Peyer's patch (tissue), 4 donors: Measurements from ENCODE around the gene SUPT3H. TPM values are rescaled to one million over a fixed set of nuclear protein-coding genes. Genes with fewer than 3 reads are reported as not detected.

Experiments
- DNase-seq, 3 donors: peaks; one replicate each; pipeline ENCODE4 v3.0.0-alpha.2; 2017 to 2019
- H3K27ac ChIP-seq, 4 donors: fragments of 200-600 bp; sonication (generic); one replicate each; pipeline ENCODE4 v1.5.1; 2016 to 2019
- H3K27me3 ChIP-seq, 2 donors: fragments of 200-600 bp; sonication (generic); one replicate each; pipeline ENCODE4 v1.5.1; 2019
- H3K36me3 ChIP-seq, 3 donors: fragments of 200-600 bp; sonication (generic); one replicate each; pipeline ENCODE4 v1.5.1; 2016 to 2019
- H3K4me1 ChIP-seq, 4 donors: fragments of 200-600 bp; sonication (generic); one replicate each; pipeline ENCODE4 v1.5.1; 2016 to 2019
- H3K4me3 ChIP-seq, 4 donors: fragments of 200-600 bp; sonication (generic); 1 replicate in 3 of 4; 2 replicates in 1 of 4; pipeline ENCODE4 v1.5.1; 2016 to 2019; ENCODE audit warnings: mild to moderate bottlenecking in 1 of 4
- H3K9me3 ChIP-seq, 4 donors: fragments of 200-600 bp; sonication (generic); one replicate each; pipeline ENCODE4 v1.5.1; 2016 to 2019; ENCODE audit warnings: mild to moderate bottlenecking in 1 of 4
- POLR2A ChIP-seq, 2 donors: fragments of 450-650 bp; IDR thresholded peaks; one replicate each; pipeline ENCODE4 v1.5.1; 2017; ENCODE audit warnings: antibody characterized with exemption in 2 of 2, mild to moderate bottlenecking in 2 of 2, moderate library complexity in 2 of 2
- total RNA-seq, 4 donors: library from RNA; depleted of rRNA; stranded (reverse); fragments of >200 nt; gene quantifications; one replicate each; pipeline ENCODE4 v1.1.0, GENCODE V29; 2016
- TF ChIP-seq, protein P1 (sequence below), 6 experiments: fragments of 450-650 bp in 4 of 6; fragments of 200-600 bp in 2 of 6; sonication (generic) in 1 of 6; IDR thresholded peaks; one replicate each; pipeline ENCODE4 v1.5.1; 2017 to 2019; ENCODE audit warnings: antibody characterized with exemption in 6 of 6, mild to moderate bottlenecking in 3 of 6, moderate library complexity in 1 of 6

Gene SUPT3H
- total RNA-seq, 4 donors from 2014 or later, result 2.0 to 17.3 (median 2.7) TPM

DNA sequence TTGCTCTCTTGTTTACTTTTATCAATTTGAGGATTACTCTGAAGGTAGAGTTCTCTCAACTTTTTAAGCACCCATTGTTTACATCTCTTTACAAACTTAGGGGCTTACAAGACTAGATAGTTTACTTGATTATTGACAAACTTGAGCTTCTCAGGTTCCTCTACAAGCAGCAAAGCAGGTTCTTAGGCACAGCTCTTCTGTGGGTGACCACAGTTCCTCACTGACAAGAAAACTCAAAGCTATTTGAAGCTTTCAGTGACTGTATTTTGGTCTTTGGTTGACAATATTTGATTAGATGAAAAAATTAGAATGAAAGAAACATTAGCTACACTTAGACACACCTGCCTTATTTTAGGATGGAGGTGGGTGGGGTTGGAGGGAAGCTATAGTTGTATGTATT, 376.9 kb downstream of the SUPT3H start:
- Histone ChIP-seq H3K4me3 (no peak overlapping the region), H3K27ac (no peak overlapping the region), H3K27me3 (no peaks in the 10 kb centered on the region), H3K9me3 (no peaks in the 10 kb centered on the region), H3K36me3 (no peaks in the 10 kb centered on the region), H3K4me1 (no peaks in the 10 kb centered on the region)
- TF ChIP-seq, protein P1, sequence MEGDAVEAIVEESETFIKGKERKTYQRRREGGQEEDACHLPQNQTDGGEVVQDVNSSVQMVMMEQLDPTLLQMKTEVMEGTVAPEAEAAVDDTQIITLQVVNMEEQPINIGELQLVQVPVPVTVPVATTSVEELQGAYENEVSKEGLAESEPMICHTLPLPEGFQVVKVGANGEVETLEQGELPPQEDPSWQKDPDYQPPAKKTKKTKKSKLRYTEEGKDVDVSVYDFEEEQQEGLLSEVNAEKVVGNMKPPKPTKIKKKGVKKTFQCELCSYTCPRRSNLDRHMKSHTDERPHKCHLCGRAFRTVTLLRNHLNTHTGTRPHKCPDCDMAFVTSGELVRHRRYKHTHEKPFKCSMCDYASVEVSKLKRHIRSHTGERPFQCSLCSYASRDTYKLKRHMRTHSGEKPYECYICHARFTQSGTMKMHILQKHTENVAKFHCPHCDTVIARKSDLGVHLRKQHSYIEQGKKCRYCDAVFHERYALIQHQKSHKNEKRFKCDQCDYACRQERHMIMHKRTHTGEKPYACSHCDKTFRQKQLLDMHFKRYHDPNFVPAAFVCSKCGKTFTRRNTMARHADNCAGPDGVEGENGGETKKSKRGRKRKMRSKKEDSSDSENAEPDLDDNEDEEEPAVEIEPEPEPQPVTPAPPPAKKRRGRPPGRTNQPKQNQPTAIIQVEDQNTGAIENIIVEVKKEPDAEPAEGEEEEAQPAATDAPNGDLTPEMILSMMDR (IDR thresholded peaks at IDR 0.05), result no peak
- no peak for TF ChIP-seq POLR2A (IDR thresholded peaks at IDR 0.05)
- no peak for DNase-seq

- H3K27ac ChIP-seq, result no peak overlapping the region
Observed at GRCh38 chr6:44999066-44999465, 378.7 kb downstream of the SUPT3H start.

GRCh38 chr6:44995486-44996132, 382.1 kb downstream of the SUPT3H start:
- Histone ChIP-seq H3K9me3 (no peaks in the 10 kb centered on the region), H3K27ac (no peak overlapping the region), H3K36me3 (no peaks in the 10 kb centered on the region), H3K4me3 (no peak overlapping the region), H3K27me3 (no peaks in the 10 kb centered on the region), H3K4me1 (no peaks in the 10 kb centered on the region)
- TF ChIP-seq POLR2A (IDR thresholded peaks at IDR 0.05), result no peak
- TF ChIP-seq, protein P1 (IDR thresholded peaks at IDR 0.05), result no peak
- DNase-seq, result no peak

More at GRCh38 chr6:44999066-44999465, 378.7 kb downstream of the SUPT3H start:
- H3K27me3 ChIP-seq, result no peaks in the 10 kb centered on the region
- H3K4me1 ChIP-seq, result no peaks in the 10 kb centered on the region
- no peak for TF ChIP-seq POLR2A (IDR thresholded peaks at IDR 0.05)
- TF ChIP-seq, protein P1 (IDR thresholded peaks at IDR 0.05), result no peak
- DNase-seq, result no peak
- no peaks in the 10 kb centered on the region for H3K36me3 ChIP-seq
- H3K4me3 ChIP-seq, result no peak overlapping the region
- H3K9me3 ChIP-seq, result no peaks in the 10 kb centered on the region

GRCh38 chr6:44989391-44989790, 388.3 kb downstream of the SUPT3H start:
- Histone ChIP-seq H3K27ac (no peak overlapping the region), H3K4me3 (no peak overlapping the region), H3K9me3 (no peaks in the 10 kb centered on the region), H3K36me3 (no peaks in the 10 kb centered on the region), H3K27me3 (no peaks in the 10 kb centered on the region), H3K4me1 (no peaks in the 10 kb centered on the region)
- TF ChIP-seq POLR2A (IDR thresholded peaks at IDR 0.05), result no peak
- TF ChIP-seq, protein P1 (IDR thresholded peaks at IDR 0.05), result no peak
- DNase-seq, result no peak

- TF ChIP-seq, protein P1 (IDR thresholded peaks at IDR 0.05), result no peak
- no peak for TF ChIP-seq POLR2A (IDR thresholded peaks at IDR 0.05)
- Histone ChIP-seq H3K27ac (no peak overlapping the region), H3K27me3 (no peaks in the 10 kb centered on the region), H3K36me3 (no peaks in the 10 kb centered on the region), H3K9me3 (no peaks in the 10 kb centered on the region), H3K4me1 (no peaks in the 10 kb centered on the region), H3K4me3 (no peak overlapping the region)
- no peak for DNase-seq
Observed at GRCh38 chr6:44985006-44985405, 392.7 kb downstream of the SUPT3H start.
